Measurements from ENCODE around the gene GLRA3.
"Not testable (repeated sequence)": the region's sequence is repeated elsewhere in the genome, so short reads cannot be mapped to it uniquely, and the experiment has no call there.

The GLRA3 gene

DNA sequence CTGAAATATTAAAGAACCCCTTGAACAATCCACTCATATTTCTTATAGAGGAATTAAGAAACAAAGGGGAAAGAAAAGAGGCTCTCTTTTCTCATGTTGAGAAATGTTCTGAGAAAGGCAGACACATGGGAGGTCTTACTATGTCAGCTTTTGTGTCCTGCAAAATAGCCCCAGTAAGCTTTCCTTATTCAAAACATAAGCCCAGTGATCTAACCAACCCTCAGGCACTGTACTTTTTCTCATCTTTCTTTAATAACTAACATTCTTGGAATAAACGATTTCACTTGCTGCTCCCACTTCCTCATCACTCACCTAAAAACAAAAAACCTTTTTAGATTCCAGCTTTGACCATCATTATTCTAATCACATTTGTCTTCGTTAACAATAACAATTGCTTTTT lies 115.9 kb downstream of the GLRA3 start:
- no peak for DNase-seq

DNA sequence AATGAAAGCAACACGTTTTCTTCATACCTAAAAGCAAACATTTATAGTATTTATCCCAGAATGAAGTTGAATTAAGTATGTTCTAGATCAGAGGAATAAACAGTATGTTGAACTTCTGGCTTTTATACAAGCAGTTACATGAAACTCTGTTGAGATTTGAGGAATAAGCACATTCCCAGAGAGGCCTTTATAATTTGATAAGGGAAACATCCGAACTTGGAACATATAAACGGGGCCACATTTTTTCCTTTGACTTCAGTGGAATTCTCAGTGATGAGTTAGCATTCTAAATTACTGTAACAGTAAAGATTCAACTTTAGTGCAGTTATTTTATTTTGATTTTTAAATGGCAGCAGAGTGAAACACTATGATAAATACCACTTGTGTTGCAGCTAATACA lies 119.5 kb downstream of the GLRA3 start:
- no peak for DNase-seq

- no peak for DNase-seq
Observed at GRCh38 chr4:174708381-174708780, 120.7 kb downstream of the GLRA3 start.

GRCh38 chr4:174707902-174708301 lies 121.1 kb downstream of the GLRA3 start:
- DNase-seq, result no peak

- no peak for DNase-seq
Observed at GRCh38 chr4:174707051-174707676, 121.9 kb downstream of the GLRA3 start.

GRCh38 chr4:174702979-174703478 lies 126.0 kb downstream of the GLRA3 start:
- DNase-seq, result no peak

DNA sequence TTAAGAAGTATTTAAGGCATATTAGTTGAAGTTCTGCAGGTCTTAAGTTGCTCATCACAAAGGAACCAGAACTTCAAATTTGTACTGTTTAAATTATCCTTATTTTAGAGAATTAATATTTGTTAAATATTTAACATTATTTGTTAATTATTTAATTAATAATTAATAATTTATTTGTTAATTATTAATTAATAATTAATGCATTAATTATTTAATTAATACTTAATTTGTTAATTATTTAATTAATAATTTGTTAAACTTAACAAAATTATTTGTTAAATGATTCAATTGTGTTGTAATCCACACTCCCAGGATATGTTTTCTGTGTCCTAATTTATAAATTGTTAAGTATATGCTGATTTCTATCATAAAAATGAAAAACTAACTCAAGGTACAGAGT lies 129.4 kb downstream of the GLRA3 start:
- no peak for DNase-seq

DNA sequence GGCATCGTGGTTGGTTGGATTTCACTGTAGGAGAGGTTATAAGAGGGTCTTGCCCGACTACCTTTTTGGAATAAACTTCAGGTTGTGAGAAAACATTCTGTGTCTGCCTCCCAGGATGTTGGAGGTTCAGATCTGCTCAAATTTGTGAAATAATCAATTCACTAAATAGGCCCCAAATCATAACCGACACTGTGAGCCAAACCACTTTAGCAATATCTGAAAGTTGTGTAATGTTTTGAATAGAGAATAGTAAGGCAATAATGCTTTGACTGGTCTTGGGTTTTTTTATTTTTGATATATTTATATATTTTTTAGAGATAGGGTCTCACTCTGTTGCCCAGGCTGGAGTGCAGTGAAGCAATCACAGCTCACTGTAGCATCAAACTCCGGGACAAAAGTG lies 131.2 kb downstream of the GLRA3 start:
- DNase-seq, result no peak

DNA sequence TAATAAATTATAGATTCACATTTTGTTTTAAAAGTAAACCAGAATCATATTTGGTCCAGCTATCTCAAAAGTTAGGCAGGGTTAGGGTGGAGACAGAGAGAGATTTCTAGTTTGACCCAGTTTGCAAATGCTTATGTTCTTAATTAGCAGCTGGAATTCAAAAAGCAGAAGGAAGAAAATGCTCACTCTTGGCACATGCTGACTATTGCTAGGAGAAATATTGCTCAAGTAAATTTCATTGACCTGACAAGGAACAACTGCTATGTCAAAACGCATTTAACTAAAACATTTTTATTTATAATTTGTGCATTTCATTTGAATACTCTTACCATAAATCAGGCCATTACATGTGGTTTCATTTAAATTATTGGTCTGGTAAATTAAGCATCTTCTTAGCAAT lies 131.8 kb downstream of the GLRA3 start:
- no peak for DNase-seq

DNA sequence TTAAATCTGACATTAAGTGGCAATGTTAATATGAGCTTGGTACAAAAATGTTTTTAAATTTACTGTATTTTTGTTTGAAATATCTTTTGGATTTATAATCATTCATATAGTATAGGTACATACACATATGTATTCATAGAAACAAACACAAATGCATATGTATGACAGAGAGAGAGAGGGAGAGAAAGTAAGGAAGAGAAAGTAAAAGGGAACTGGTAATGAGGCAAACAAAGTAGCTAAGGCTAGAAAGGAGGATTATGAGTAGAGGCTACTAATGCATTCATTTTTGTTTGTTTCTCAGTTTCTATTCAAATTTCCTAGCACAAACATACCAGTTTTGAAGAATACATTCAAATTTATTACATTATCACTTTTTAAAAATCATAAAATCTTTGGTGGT lies 132.4 kb downstream of the GLRA3 start:
- DNase-seq, result no peak

GRCh38 chr4:174691876-174692275 lies 137.2 kb downstream of the GLRA3 start:
- not testable (repeated sequence) for DNase-seq

DNA sequence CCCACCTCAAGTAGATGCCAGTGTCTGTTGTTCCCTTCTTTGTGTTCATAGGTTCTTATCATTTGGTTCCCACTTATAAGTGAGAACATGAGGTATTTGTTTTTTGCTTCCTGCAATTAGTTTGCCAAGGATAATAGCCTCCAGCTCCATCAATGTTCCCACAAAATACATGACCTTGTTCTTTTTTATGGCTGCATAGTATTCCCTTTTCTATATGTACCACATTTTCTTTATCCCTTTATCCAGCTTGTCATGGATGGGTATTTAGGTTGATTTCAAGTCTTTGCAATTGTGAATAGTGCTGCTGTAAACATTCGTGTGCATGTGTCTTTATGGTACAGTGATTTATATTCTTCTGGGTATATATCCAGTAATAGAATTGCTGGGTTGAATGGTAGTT lies 138.4 kb downstream of the GLRA3 start:
- DNase-seq, result no peak

GRCh38 chr4:174689618-174690017 lies 139.4 kb downstream of the GLRA3 start:
- no peak for DNase-seq

- DNase-seq, result no peak
Observed at GRCh38 chr4:174686826-174687225, 142.2 kb downstream of the GLRA3 start.

- no peak for DNase-seq
Observed at GRCh38 chr4:174681723-174682300, 147.2 kb downstream of the GLRA3 start.

GRCh38 chr4:174674305-174674840 lies 154.7 kb downstream of the GLRA3 start:
- no peak for DNase-seq

GRCh38 chr4:174673865-174674264 lies 155.2 kb downstream of the GLRA3 start:
- DNase-seq, result no peak

- DNase-seq, result no peak
Observed at GRCh38 chr4:174672276-174672675, 156.8 kb downstream of the GLRA3 start.

- no peak for DNase-seq
Observed at GRCh38 chr4:174669270-174669669, 159.8 kb downstream of the GLRA3 start.

GRCh38 chr4:174665799-174666198 lies 163.2 kb downstream of the GLRA3 start:
- DNase-seq, result no peak

- DNase-seq, result no peak
Observed at GRCh38 chr4:174663216-174663615, 165.8 kb downstream of the GLRA3 start.

DNA sequence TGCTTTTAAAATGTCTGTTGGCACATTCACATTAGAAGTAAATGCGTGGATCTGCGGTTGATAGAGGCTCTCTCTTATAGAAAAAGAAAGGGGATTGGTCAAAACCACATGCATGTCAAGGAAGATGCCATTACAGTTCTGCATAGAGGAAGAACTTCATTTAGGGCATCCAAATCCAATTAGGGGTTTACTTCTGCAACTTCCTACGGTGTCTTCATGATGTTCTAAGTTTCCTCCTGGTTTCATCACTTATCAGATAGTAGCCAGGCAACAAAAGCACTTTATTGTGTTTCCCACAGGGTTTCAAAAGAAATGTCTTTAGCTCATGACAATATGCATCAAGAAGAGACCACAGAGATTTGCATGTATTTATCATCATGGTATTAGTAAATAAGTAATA lies 170.8 kb downstream of the GLRA3 start:
- DNase-seq, result no peak

- DNase-seq, result no peak
Observed at GRCh38 chr4:174657472-174657871, 171.6 kb downstream of the GLRA3 start.

DNA sequence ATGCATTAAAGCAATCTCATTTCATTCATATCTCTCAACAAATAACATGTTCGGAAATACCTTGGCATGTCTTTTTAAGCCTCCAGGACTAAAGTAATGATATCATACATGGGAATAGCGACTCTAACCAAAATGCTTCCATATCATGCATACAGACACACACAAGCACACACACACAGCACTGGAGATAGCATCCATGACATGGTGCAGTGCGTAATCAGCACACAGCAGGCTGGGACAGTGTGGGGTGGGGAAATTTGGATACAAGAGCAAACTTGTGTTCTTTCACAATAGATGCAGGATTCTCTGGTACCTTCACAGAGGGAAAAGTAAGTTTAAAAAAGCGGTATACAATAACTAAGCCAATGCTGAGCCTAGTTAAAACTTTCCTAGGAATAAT lies 174.4 kb downstream of the GLRA3 start:
- DNase-seq, result no peak
